HG02943 (cell line): ENCODE data around the gene SLC43A2.
"Not testable (repeated sequence)": the region's sequence is repeated elsewhere in the genome, so short reads cannot be mapped to it uniquely, and the experiment has no call there.

Experiments used
- ATAC-seq: cut with Tn5 transposase; IDR thresholded peaks from one replicate; pipeline ENCODE4 v1.9.1; 2021; ENCODE audit warnings: mild to moderate bottlenecking, low read depth, moderate library complexity; ENCODE audit not compliant: unreplicated experiment

SLC43A2 gene

GRCh38 chr17:1566505-1567199 lies 62.0 kb downstream of the SLC43A2 start:
- no peak for ATAC-seq

- ATAC-seq: no peak
Measured at GRCh38 chr17:1565877-1566276, 62.8 kb downstream of the SLC43A2 start.

GRCh38 chr17:1563786-1564613 lies 64.6 kb downstream of the SLC43A2 start:
- no peak for ATAC-seq

- not testable (repeated sequence) for ATAC-seq
Measured at GRCh38 chr17:1563471-1563785, 65.2 kb downstream of the SLC43A2 start.

- ATAC-seq: peak; percentile 34
Measured at GRCh38 chr17:1562176-1562643, 66.4 kb downstream of the SLC43A2 start.

- no peak for ATAC-seq
Measured at GRCh38 chr17:1561420-1562175, 67.0 kb downstream of the SLC43A2 start.

GRCh38 chr17:1560858-1561355 lies 67.7 kb downstream of the SLC43A2 start:
- no peak for ATAC-seq

GRCh38 chr17:1560101-1560857 lies 68.4 kb downstream of the SLC43A2 start:
- no peak for ATAC-seq

- ATAC-seq: no peak
Measured at GRCh38 chr17:1559047-1560043, 69.3 kb downstream of the SLC43A2 start.

- ATAC-seq: no peak
Measured at GRCh38 chr17:1558401-1558800, 70.2 kb downstream of the SLC43A2 start.

- ATAC-seq: no peak
Measured at GRCh38 chr17:1557355-1558095, 71.1 kb downstream of the SLC43A2 start.

GRCh38 chr17:1555651-1556471 lies 72.8 kb downstream of the SLC43A2 start:
- ATAC-seq: no peak

GRCh38 chr17:1554751-1555540 lies 73.7 kb downstream of the SLC43A2 start:
- no peak for ATAC-seq

GRCh38 chr17:1553354-1554266 lies 75.0 kb downstream of the SLC43A2 start:
- no peak for ATAC-seq

GRCh38 chr17:1552932-1553331 lies 75.7 kb downstream of the SLC43A2 start:
- ATAC-seq: no peak

- ATAC-seq: no peak
Measured at GRCh38 chr17:1551741-1552140, 76.9 kb downstream of the SLC43A2 start.
